ENCODE results near the gene ADAM30.

The ADAM30 gene

DNA sequence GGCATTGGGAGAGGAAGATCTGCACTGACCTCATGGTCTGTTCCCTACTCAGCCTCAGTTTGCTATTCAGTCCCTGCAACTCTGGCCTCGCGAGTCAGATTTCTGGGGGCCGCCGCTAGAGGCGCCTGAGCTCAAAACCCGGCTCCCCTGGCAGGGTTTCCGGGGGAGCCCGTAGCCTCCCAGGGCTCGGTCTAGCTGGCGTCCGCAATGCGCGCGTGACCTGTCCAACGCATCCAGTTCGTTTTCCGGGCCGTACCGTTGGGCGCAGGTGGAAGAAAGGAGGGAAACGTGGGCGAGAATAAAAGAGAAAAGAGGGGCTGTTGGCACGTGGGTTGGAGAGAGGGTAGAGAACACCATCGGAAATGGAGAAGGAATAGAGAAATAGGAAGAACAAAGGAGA lies at the start of gene ADAM30:
Gene ADAM30, minus strand, starts transcription at position 213 of the 400 bp plus-strand sequence. Its CDS starts 179 bp downstream, at position 34.
- DNase-seq, result no peak

DNA sequence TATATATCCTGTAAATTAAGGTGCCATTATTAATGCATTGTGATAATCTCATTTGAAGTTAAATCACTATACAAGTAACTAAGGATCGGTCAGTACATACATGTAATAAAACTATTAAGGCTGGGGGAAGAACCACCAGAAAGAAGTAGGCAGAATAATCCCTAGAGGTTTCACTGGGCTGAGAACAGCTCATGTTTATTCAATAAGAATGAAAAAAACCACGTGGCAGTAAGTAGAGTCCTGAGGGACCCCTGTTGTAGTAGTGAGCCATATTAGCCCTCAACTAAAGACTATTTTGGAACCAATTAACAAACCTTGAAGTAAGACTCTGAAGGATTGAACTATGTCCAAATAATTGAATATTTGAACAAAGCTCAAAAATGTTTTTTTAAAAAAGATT lies 46.9 kb upstream of the ADAM30 start:
- no peak for DNase-seq

DNA sequence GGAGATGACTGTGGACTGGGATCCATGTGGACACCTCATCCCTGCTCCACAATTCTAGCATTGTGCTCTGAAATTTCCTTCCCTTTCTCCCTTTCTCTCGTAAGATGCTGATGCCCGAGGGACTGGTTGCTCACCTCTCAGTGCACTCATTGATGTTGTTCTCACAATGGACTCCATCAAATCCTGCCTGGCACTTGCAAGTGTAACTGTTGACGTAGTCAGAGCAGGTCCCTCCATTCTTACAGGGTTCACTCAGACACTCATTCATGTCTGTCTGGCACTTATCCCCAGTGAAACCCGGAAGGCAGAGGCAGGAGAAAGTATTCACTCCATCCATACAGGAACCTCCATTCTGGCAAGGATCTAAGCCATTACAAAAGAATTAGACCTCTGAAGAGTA lies 45.1 kb upstream of the ADAM30 start:
- DNase-seq, result no peak

DNA sequence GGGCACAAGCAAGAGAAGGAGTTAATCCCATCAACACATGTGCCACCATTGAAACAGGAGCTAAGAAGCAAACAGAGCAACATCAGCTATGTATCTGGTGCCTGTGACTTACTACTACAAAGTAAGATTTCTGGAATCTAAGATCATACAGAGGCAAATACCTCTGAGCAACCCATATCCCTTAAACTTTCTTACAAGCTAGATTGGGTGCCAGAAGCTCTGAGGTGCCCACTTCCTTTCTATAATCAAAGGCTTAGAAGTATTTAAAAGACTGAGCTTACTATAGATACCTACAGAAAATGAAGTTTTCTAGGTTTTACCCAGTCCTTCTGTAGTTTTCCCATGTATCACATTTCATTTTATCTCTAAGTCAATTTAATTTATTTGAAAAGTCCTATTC lies 44.4 kb upstream of the ADAM30 start:
- DNase-seq, result no peak

DNA sequence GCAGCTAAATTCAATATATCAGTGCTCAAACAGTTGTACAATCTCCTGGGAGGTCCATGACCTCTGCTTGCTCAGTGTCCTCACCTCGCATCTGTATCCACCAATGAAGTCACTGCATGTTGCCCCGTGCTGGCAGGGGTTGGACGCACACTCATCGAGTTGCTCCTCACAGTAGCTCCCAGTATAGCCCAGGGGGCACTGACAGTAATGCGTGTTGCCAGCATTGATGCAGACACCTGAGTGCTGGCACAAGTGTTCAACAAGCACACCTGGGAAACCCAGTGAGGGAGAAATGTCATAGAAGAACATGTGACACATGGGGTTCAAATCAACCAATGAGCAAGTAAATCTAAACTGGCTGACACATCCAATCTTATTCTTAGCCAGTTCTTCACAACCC lies 40.9 kb upstream of the ADAM30 start:
- DNase-seq, result no peak

DNA sequence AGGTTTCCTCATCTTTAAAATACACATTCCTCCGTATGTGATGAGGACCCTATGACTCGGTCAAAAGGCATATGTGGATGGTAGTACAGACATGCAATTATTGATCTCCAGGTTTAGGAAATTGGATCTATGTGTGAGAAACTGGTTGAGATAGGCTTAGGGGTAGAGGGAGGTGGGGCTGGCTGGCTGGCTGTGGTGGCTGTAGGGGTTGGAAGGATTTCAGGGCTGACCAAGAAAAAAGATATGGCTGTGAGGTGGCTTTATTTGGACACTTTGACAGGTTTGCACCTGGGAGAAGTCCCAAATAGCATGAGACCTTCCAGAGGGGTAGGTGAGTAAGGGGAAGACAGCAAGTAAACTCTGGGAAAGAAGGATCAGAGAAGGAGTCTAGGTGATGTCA lies 39.6 kb upstream of the ADAM30 start:
- no peak for DNase-seq

DNA sequence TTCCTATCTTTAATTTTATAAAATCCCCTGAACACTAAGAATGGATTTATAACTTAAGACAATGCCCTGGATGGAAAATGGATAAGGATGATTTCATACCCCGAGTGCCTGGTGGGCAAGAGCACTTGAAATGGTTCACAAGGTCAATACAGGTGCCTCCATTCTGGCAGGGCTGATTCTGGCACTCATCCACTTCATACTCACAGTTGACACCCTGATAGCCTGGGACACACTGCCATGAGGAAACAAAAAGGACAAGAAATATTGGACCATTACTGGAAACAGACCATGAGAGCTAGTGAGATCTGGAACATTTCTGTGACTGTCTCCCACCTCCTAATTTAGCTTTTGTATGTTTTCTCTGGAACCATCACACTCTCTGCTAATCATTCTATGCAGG lies 39.1 kb upstream of the ADAM30 start:
- no peak for DNase-seq

DNA sequence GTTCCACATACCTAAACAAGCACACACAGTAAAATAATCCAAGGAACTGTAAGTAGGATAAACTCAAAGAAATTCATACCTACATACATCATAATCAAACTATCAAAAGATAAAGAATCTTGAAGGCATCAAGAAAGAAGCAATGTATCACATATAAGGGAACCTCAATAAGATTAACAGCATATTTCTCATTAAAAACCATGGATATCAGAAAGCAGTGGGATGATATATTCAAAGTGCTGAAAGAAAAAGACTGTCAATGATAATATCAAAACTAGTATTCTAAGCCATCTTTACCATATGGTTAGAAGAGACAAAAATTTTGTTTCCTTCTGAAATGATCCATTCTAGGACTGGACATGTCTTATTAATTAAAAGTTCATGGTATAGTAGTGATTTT lies 37.1 kb upstream of the ADAM30 start:
- no peak for DNase-seq

DNA sequence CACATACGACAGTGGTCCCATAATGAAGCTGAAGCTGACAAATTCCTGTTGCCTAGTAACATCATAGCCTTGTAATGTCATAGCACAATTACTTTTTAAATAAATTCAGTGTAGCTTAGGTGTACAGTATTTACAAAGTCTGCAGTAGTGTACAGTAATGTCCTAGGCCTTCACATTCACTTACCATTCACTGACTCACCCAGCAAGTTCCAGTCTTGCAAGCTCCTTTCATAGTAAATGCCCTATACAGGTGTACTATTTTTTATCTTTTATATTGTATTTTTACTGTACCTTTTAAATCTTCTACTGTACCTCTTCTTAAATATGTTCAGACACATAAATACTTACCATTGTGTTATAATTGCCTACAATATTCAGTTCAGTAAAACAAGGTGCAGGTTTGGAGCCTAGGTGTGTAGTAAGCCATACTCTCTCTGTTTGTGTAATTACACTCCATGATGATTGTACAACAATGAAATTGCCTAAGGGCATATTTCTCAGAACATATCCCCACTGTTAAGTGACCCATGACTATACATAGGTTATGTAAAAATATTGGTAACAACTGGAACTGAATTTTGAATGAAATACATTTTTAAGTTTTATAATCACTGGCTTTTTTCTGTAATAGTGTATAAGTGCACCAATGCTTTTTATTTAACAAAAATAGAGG lies 33.5 kb upstream of the ADAM30 start:
- no peak for DNase-seq

DNA sequence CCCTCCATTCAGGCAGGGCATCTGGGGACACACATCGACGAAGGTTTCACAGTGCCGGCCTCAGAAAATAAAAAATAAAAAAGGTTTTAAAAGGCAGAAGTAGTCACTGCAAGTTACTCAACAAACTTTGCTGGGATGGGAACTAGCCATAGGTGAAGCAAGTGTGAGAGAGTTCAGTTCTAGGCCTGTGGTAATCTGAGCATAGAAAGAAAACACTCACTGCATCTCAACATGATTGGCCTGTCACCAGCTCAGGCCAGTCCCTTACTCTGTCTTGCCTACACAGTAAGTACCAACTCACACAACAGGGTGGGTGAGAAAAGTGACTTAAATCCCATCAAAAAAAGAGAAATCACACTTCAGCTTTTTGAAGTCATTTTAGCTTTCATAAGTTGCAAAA lies 30.2 kb upstream of the ADAM30 start:
- no peak for DNase-seq

DNA sequence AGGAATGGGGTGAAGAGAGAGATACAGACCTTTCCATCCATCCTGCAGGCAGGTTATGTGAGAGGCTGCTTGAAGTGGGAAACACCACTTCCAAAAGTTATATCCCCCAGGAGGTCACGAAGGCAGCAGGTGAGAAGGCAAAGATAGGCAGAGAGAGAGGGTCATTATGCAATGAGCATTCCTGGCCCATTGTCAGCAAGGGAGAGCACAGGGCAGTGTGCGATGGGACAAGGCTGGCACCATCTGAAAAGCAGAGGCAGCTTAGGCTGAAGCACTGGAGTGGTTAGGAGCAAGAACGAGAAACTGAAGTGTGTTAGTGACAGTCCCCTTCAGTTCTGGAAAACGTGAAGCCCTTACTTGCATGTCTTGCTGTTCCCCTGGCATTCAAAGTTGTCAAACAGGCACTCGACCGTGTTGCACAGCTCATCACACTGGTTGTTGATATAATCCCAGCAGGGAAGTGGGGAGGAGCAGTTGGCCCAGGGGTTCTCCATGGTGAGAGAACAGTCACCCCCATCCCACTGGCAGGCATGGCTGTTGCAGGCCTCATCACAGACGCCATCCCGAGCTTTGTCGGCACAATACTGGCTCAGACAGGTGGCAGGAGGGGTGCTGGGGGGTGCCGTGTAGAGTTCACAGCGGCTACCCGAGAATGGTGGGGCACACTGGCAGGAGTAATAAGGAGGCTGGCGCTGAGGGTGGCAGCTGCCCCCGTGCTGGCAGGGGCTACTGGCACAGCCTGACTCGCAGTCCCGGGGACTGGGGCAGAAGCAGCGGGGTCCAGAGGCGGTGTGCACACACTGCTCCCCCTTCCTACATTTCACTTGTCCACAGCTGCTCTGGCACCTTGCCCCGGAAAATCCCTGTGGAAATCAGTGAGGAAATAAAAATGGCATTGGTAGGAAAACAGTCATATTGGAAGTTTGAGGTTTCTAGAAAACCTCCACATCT lies 28.9 kb upstream of the ADAM30 start:
- no peak for DNase-seq

DNA sequence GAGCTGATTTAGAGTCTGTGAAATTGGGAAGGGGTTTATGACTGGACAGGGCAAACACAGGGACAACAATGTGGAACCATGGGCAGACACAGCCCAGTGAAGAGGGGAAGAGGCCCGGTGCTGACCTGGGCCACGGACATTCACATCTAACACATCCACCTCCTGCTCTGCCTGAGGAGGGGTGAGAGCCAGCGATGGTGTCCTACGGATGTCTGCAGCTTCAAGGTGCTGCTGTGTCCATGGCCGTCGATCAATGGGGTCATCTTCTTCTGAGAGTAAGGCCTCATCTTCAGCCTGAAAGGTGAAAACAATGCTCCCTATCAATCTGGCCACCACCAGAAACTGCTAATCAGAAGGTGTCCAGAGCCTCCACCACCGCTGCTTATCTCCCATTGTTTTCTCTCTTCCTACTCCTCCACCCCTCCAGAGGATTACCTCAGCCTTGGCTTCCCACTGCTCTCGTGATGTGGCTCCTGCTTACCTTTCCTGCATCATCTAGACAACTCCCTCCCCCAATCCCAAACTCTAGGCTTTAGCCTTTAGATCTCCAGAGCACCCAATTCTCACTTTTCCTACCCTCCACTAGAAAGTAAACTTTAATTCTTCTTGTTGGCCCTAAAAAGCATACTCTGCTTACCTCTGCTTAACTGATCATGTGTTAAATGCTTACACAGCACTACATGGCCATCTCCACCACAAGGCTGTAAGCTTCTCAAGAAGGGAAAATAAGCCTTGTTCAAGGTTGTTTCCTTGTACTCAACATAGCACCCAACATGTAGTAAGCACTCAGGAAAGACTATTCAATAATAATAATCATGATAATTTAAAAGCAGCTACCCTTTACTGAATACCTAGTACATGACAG lies 24.0 kb upstream of the ADAM30 start:
- DNase-seq, result no peak

DNA sequence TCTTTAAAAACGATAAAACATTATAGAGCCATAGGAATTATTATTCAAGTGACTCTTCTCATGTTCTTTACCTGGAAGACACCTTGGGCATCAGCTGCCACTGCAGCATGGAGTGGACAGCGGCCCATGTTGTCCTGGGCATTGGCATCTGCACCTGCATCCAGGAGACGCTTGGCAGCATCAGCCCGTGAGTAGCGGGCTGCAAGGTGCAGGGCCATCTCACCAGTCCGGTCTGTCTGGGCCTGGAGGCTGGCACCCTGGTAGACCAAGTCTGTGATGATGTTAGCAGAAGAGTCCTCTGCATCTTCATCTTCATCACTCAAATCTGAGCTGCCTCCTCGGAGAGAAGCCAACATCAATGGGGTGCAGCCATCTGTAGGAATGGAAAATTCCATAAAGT lies 22.9 kb upstream of the ADAM30 start:
- no peak for DNase-seq

DNA sequence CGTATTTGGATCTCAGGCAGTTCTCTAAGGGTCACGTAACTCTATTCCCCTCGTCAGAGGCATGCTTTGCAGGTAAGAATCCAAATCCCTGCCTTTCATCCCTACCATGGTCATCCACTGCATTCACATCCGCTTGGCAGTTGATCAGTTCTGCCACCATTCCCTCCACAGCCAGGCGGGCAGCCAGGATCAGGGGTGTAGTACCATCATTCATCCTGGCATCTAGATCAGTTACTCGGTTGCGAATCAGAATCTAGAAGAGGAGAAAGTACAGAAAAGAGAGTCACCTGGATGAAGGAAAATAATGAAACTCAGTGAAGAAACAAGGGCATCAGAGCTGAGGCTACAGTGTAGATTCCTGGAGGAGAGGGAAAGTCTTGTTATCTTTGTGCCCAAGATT lies 22.0 kb upstream of the ADAM30 start:
- no peak for DNase-seq

DNA sequence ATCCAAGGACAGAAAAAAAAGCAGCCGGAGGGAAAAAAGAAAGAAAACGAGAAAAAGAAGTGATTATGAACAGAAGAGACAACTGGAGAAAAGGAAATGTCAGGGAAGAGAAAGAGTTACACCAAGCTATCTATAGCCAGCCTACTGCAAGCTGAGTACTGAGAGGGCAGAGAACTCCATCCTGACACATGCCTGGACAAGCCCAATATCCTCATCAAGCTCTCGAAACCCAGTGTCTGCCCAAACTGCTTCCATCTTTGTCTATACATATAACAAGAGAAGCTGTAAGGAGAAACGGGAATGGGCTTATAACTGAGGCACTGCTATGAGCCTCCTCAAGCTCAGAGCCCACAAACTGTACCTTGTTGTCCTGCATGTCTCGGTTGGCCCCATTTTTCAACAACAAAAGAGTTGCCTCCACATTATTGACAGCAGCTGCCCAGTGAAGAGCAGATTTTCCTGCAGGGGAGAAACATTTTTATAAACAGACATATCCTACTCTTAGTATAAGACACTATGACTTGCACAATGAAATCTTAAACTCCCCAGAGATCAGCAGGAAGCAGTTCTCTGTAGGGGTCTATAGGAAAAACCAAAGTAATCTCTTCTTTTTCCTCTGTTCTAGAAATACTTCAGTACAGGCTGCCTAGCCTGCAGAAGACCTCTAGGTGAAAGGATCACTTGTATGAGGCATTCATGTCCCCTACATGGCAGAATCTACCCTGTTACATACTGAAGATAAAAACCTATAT lies 21.2 kb upstream of the ADAM30 start:
- no peak for DNase-seq

DNA sequence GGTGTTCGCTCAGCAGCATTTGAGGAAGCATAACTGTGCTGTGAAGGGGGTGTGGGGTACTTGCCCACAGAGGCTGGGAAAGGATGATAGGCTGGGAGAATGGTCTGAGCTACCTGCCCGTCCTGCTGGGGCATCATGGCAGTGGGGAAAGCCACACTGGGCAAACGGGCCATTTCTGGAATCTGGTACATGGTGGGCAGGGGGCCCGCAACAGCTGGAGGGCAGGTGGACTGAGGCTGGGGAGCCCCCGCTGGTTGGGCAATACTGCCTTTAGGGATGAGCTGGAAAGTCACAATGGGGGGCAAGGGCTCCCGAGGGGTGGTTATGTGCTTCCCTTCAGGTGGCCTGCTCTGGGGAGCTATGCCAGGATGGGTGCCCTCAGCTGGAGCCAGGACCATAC lies 19.2 kb upstream of the ADAM30 start:
- DNase-seq, result no peak

DNA sequence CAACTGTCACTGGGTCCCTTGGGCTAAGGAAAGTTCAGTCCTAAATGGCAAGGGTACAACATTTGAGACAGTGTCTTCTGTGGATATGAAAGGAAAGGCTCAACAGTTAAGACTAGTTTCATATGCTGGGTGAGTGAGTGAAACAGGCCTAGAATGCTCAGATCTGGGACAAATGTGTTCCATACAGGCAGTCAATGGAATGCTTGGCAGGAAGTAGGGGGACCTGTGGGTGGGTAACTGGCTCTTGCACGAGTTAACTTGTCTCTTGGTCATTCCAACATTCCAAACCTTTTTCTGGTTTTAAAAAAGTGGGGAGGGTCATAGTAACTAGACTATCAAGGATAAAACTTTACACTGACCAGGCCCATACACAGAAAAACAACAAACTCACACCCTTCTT lies 17.8 kb upstream of the ADAM30 start:
- no peak for DNase-seq

DNA sequence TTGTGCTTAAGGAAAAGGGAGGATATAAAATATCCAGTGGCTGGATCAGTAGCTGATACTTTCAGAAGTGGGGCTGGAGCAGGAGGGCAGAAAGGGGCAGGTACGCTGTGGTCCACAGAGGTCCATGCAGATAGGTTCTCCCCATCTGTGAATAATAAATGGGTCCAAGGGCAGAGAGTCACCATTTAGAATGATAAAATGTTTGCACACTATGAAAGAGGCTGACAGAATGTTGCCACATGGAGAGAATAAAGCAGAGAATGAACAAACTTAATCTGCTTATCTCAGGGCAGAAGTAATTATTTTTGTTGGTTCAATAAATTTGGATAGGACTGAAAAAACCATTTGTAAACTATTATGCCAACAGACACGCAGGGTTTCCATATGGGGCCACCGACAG lies 16.6 kb upstream of the ADAM30 start:
- no peak for DNase-seq

DNA sequence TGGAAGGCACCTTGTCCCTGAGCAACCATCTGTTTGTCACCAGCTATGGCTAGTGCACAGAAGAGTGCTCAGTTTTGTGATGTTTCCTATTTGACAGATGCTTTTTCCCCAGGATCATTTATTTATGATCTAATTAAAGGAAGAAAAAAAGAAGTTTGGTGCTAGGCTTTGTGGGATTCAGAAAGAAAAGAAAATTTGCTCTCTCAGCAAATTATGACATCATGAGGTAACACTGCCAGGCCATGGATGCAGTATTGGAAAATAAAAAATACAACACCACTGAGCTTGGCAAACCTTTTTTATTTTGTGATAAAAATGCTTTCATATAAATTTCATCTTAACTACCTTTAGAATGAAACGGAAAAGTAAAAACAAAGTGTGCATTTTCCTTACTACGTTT lies 15.5 kb upstream of the ADAM30 start:
- DNase-seq, result no peak

DNA sequence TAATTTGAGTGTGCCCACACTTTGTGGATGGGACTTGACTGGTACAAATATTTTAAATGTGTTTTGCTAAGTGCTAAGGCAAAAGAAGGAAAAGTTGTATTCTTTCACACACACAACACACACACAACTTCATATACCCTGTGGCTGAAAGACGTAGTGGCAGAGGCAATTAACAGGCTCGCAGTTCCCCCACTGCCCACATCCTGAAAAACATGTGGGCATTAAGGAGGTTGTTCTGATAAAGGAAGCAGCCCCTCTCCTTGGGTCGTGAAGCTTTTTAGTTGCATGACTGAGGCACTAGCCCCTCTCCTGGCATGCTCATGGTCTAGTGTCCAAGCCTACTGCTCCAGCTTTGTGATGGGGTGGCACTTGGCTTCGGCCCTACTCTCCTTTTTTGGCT lies 14.3 kb upstream of the ADAM30 start:
- DNase-seq, result no peak

DNA sequence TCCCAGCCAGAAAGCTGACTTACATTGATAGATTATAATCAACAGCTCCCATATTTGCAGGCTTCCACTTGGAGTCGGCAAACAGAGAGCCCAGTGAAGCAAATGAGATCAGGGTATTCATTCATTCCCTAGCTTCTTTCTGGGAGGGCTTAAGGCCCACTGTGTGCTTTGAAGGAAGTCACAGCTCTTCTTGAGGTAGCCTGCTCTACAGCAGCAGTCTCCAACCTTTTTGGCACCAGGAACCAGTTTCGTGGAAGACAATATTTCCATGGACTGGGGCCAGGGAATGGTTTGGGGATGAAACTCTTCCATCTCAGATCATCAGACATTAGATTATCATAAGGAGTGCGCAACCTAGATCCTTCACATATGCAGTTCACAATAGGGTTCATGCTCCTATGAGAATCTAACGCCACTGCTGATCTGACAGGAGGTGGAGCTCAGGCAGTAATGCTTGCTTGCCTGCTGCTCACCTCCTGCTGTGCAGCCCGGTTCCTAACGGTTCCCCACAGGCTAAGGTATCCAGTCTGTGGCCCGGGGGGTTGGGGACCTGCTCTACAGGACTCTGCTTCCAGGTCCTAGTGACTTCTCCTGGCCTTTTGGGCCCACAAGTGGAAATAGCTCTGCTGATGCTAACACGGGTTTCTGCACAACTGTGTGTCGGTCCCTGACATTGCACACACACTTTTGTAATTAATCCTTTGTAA lies 13.7 kb upstream of the ADAM30 start:
- no peak for DNase-seq

DNA sequence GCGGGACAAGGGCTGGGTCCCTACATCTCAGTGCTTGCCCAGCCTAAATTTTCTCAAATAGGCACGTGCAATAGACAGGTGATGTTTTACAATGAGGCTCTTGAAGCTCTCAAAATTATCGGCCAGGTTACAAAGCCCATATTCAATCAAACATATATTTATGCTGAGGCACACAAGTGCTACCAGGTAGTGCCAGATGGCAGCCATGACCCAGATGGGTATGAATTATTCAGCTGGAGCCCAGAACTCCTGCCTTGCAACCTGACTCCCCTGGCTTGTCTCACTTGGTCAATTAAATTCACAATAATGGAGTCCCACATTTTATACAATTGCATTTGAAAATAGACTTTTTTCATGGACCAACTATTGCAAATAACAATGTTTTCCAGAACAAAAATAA lies 12.3 kb upstream of the ADAM30 start:
- no peak for DNase-seq

Measured in activated effector memory CD4-positive, alpha-beta T cell treated with anti-CD3 and anti-CD28 coated beads, Interleukin-2, amount 50 U/mL, for 16 hours (primary cell).